ENCODE results near the gene CYP26B1.

CYP26B1 gene

GRCh38 chr2:72126186-72127100 is 21.2 kb downstream of the CYP26B1 start:
- Histone ChIP-seq H3K4me3 (ENCODE audit: low read depth in 1 of 2, low read length in 2 of 2) (no peak overlapping the region), H3K27ac (ENCODE audit: low read length) (no peak overlapping the region), H3K36me3 (ENCODE audit: insufficient read depth, low read length) (no peaks in the 10 kb centered on the region), H3K4me1 (ENCODE audit: insufficient read depth, low read length) (no peaks in the 10 kb centered on the region), H3K9me3 (ENCODE audit: insufficient read depth, low read length, severe bottlenecking) (no peaks in the 10 kb centered on the region), H3K9ac (ENCODE audit: low read depth, low read length) (no peak overlapping the region), H3K4me2 (ENCODE audit: insufficient read depth, low read length) (no peak overlapping the region), H3K27me3 (ENCODE audit: insufficient read depth, low read length, poor library complexity) (no peaks in the 10 kb centered on the region), H3K79me2 (ENCODE audit: insufficient read depth, low read length) (no peaks in the 10 kb centered on the region), H2AFZ (ENCODE audit: low read depth, low read length) (no peak overlapping the region), H4K20me1 (ENCODE audit: insufficient read depth, low read length) (no peaks in the 10 kb centered on the region)
- ATAC-seq (ENCODE audit: insufficient read depth, low read depth) (peak; percentile 68), DNase-seq (no peak)
- TF ChIP-seq EZH2 (IDR thresholded peaks at IDR 0.05; ENCODE audit: borderline replicate concordance, low read depth, low read length, severe bottlenecking): no peak
- TF ChIP-seq CTCF (IDR thresholded peaks at IDR 0.05; ENCODE audit: borderline replicate concordance, extremely low read depth, low read length, poor library complexity, severe bottlenecking): no peak

DNA sequence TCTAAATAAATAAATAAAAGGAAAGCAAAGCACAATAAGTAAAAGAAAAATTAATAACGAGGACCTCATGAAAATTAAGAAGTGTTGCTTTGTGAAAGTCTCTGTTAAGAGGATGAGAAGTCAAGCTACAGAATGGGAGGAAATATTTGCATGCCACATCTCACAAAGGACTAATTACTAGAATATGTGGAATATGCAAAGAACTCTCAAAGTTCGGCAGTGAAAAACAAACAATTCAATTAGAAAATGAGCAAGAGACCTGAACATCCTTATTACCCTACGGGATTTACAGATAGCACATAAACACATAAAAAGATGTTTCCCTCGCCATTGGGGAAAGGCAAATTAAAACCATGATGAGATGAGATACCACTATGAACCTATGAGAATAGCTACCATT is 23.3 kb downstream of the CYP26B1 start:
- Histone ChIP-seq H3K4me3 (ENCODE audit: low read depth in 1 of 2, low read length in 2 of 2) (no peak overlapping the region), H3K36me3 (ENCODE audit: insufficient read depth, low read length) (no peaks in the 10 kb centered on the region), H2AFZ (ENCODE audit: low read depth, low read length) (no peak overlapping the region), H3K9me3 (ENCODE audit: insufficient read depth, low read length, severe bottlenecking) (no peaks in the 10 kb centered on the region), H3K9ac (ENCODE audit: low read depth, low read length) (no peak overlapping the region), H3K27me3 (ENCODE audit: insufficient read depth, low read length, poor library complexity) (no peaks in the 10 kb centered on the region), H3K4me1 (ENCODE audit: insufficient read depth, low read length) (no peaks in the 10 kb centered on the region), H3K4me2 (ENCODE audit: insufficient read depth, low read length) (no peak overlapping the region), H3K79me2 (ENCODE audit: insufficient read depth, low read length) (no peaks in the 10 kb centered on the region), H3K27ac (ENCODE audit: low read length) (no peak overlapping the region), H4K20me1 (ENCODE audit: insufficient read depth, low read length) (no peaks in the 10 kb centered on the region)
- ATAC-seq (ENCODE audit: insufficient read depth, low read depth) (no peak), DNase-seq (no peak)
- no peak for TF ChIP-seq CTCF (IDR thresholded peaks at IDR 0.05; ENCODE audit: borderline replicate concordance, extremely low read depth, low read length, poor library complexity, severe bottlenecking)
- no peak for TF ChIP-seq EZH2 (IDR thresholded peaks at IDR 0.05; ENCODE audit: borderline replicate concordance, low read depth, low read length, severe bottlenecking)

GRCh38 chr2:72121153-72121552 is 26.5 kb downstream of the CYP26B1 start:
- H3K4me1 ChIP-seq (ENCODE audit: insufficient read depth, low read length): no peaks in the 10 kb centered on the region
- no peak for ATAC-seq (ENCODE audit: insufficient read depth, low read depth)
- no peak overlapping the region for H3K4me2 ChIP-seq (ENCODE audit: insufficient read depth, low read length)

More at GRCh38 chr2:72121153-72121552, 26.5 kb downstream of the CYP26B1 start:
- Histone ChIP-seq H3K36me3 (ENCODE audit: insufficient read depth, low read length) (no peaks in the 10 kb centered on the region), H3K79me2 (ENCODE audit: insufficient read depth, low read length) (no peaks in the 10 kb centered on the region), H3K27me3 (ENCODE audit: insufficient read depth, low read length, poor library complexity) (no peaks in the 10 kb centered on the region), H4K20me1 (ENCODE audit: insufficient read depth, low read length) (no peaks in the 10 kb centered on the region), H2AFZ (ENCODE audit: low read depth, low read length) (no peak overlapping the region), H3K9ac (ENCODE audit: low read depth, low read length) (no peak overlapping the region), H3K9me3 (ENCODE audit: insufficient read depth, low read length, severe bottlenecking) (no peaks in the 10 kb centered on the region), H3K4me3 (ENCODE audit: low read depth in 1 of 2, low read length in 2 of 2) (no peak overlapping the region), H3K27ac (ENCODE audit: low read length) (no peak overlapping the region)
- TF ChIP-seq CTCF (IDR thresholded peaks at IDR 0.05; ENCODE audit: borderline replicate concordance, extremely low read depth, low read length, poor library complexity, severe bottlenecking) (no peak), EZH2 (IDR thresholded peaks at IDR 0.05; ENCODE audit: borderline replicate concordance, low read depth, low read length, severe bottlenecking) (no peak)
- no peak for DNase-seq

All from DND-41 (cell line).